HFFc6 (cell line): ENCODE data around the gene FAM20C. TPM values are rescaled to one million over a fixed set of nuclear protein-coding genes. Genes with fewer than 3 reads are reported as not detected.

Experiments used
- DNase-seq: peaks from one replicate; pipeline ENCODE4 v3.0.0-alpha.2; 2018
- H3K27ac Mint-ChIP-seq: 2 replicates; pipeline ENCODE4 v1.8.0; 2020; ENCODE audit warnings: mild to moderate bottlenecking, mixed read lengths
- H3K27me3 Mint-ChIP-seq: 2 replicates; pipeline ENCODE4 v1.8.0; 2021; ENCODE audit warnings: mild to moderate bottlenecking, moderate library complexity, mixed read lengths; ENCODE audit not compliant: insufficient read depth
- H3K36me3 Mint-ChIP-seq: 2 replicates; pipeline ENCODE4 v1.8.0; 2021; ENCODE audit warnings: low read depth, mixed read lengths
- H3K4me1 Mint-ChIP-seq: 2 replicates; pipeline ENCODE4 v1.8.0; 2020; ENCODE audit warnings: low read depth, mixed read lengths
- H3K4me3 Mint-ChIP-seq: 2 replicates; pipeline ENCODE4 v1.8.0; 2020; ENCODE audit warnings: mild to moderate bottlenecking, moderate library complexity, mixed read lengths
- H3K9me3 Mint-ChIP-seq: 2 replicates; pipeline ENCODE4 v1.8.0; 2020; ENCODE audit warnings: mild to moderate bottlenecking, mixed read lengths
- CTCF ChIP-seq: fragments of 200-600 bp; sonication (generic); IDR thresholded peaks from 2 replicates; pipeline ENCODE4 v1.5.0; 2021; ENCODE audit warnings: antibody characterized with exemption, mild to moderate bottlenecking
- total RNA-seq, 6 experiments: library from RNA; stranded (reverse); fragmentation: NEBNext Ultra II Directional; extraction: Animal tissue kit (Norgen Biotek cat#: 25700); gene quantifications; 2 replicates in 1 of 6; 3 replicates in 5 of 6; pipeline ENCODE4 v1.2.3, GENCODE V29; 2021

Gene FAM20C
- total RNA-seq, 6 experiments from 2014 or later, result 22.2 to 31.1 (median 23.2) TPM

GRCh38 chr7:170551-171363 is 21.6 kb upstream of the FAM20C start:
- no peak for DNase-seq
- Mint-ChIP-seq H3K9me3 (no peaks in the 10 kb centered on the region), H3K27ac (no peak overlapping the region), H3K27me3 (peaks cover 37% of the 10 kb centered on the region), H3K4me3 (no peak overlapping the region), H3K36me3 (no peaks in the 10 kb centered on the region), H3K4me1 (no peaks in the 10 kb centered on the region)
- TF ChIP-seq CTCF, result no peak

- Mint-ChIP-seq H3K4me3 (no peak overlapping the region), H3K9me3 (no peaks in the 10 kb centered on the region), H3K27ac (no peak overlapping the region), H3K4me1 (no peaks in the 10 kb centered on the region), H3K27me3 (peaks cover 38% of the 10 kb centered on the region), H3K36me3 (no peaks in the 10 kb centered on the region)
- DNase-seq, result no peak
- no peak for TF ChIP-seq CTCF
These were observed 20.9 kb upstream of the FAM20C start for GRCh38 chr7:171364-171904.

- TF ChIP-seq CTCF, result no peak
- no peak overlapping the region for H3K27ac Mint-ChIP-seq
- H3K9me3 Mint-ChIP-seq, result no peaks in the 10 kb centered on the region
- H3K4me3 Mint-ChIP-seq, result no peak overlapping the region
- H3K4me1 Mint-ChIP-seq, result no peaks in the 10 kb centered on the region
- no peak for DNase-seq
- H3K36me3 Mint-ChIP-seq, result no peaks in the 10 kb centered on the region
- H3K27me3 Mint-ChIP-seq, result peaks cover 41% of the 10 kb centered on the region
These were observed 20.4 kb upstream of the FAM20C start for GRCh38 chr7:171912-172515.

GRCh38 chr7:173209-173918 is 19.0 kb upstream of the FAM20C start:
- Mint-ChIP-seq H3K27ac (no peak overlapping the region), H3K27me3 (peaks cover 34% of the 10 kb centered on the region), H3K4me1 (no peaks in the 10 kb centered on the region), H3K9me3 (no peaks in the 10 kb centered on the region), H3K36me3 (no peaks in the 10 kb centered on the region), H3K4me3 (no peak overlapping the region)
- no peak for DNase-seq
- TF ChIP-seq CTCF, result no peak

- Mint-ChIP-seq H3K27ac (no peak overlapping the region), H3K27me3 (peaks cover 44% of the 10 kb centered on the region), H3K4me1 (no peaks in the 10 kb centered on the region), H3K9me3 (no peaks in the 10 kb centered on the region), H3K4me3 (no peak overlapping the region), H3K36me3 (no peaks in the 10 kb centered on the region)
- DNase-seq, result no peak
- no peak for TF ChIP-seq CTCF
These were observed 17.7 kb upstream of the FAM20C start for GRCh38 chr7:174716-175115.
